Measurements from ENCODE around the gene ATG12.

The ATG12 gene

DNA sequence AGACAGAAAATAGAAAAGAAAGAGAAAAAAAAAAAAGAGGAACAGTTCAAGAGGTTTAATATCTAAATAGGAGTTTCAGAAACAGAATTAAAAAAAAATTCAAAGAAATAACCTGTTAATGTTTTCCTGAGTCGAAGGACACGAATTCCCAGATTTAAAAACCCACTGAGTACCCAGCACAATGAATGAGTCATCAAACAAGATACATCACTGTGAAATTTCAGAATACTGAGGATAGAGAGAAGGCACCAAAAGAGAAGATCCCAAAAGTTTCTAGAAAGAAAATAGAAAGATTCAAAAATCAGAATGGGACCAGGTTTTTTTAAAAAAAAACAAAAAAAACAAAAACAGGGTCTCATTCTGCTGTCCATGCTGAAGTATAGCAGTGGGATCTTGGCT, 33.7 kb downstream of the ATG12 start:
- no peak for DNase-seq (ENCODE audit: low read depth in 3 of 3)

DNA sequence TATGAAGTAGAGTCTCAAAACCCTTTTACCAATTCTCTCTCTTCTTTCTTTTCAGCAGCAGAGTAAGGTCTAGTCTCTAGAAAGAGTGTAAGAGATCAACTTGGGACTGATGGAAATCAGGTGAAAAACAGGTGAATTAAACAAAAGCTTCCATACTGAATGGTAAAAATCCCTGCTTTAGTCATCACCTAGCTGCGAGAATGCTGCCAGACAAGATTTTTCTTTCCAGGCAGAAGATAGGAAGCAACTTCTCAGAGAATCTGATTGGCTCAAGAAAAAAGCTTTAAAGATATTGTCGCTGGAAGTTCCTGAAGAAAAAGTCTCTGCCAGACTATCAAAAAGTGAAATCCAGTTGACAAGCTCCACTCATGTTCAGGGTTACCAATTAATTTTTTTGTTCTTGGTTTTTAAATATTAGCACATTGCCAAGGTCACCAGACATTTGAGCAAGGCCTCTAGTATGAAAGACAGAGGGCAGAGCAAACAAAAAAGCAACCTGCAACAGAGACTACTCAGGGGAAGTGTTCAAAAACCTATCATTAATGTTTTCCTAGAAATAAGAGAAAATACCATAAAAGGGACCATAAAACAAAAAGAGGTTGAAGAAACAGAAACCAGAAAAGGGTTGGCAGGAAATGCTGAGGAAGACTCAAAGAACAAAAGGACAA, 34.2 kb downstream of the ATG12 start:
- DNase-seq (ENCODE audit: low read depth in 3 of 3), result no peak

DNA sequence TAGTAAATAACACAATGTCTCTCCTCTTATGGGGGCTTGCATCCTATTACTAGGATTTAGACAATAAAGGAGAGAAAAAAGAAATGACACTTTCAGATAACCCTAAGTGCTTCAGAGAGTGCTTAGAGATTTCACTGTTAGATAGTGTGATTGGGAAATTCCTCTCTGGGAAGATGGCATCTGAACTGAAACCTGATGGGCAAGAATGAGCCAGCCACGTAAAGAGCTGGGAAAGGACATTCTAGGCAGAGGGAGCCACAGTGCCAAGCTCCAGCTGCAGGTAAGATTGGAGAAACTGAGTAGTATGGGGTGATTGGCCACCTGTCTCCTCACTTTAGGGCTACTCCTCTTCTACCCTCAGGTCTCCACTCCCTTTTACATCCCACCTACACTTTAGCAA, 39.4 kb downstream of the ATG12 start:
- no peak for DNase-seq (ENCODE audit: low read depth in 3 of 3)

DNA sequence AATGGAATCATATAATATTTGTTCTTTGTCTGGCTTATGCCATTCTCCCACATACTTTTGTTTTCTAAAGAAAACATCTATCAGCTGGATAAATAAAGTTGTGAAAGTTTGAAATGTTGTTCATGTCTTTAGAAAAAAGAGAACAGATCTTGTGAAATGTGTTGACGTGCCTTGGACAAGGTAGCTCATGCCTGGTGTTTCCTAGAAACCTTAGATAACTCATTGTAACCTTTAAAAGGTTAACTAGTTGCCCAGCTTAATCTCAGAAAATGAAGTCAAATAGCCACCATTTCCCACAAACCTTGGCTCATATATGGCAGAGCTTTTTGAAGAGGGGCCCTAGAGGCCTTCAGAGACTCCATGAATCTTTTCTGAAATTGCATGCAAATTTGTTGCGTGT, 40.2 kb downstream of the ATG12 start:
- DNase-seq (ENCODE audit: low read depth in 3 of 3), result no peak

DNA sequence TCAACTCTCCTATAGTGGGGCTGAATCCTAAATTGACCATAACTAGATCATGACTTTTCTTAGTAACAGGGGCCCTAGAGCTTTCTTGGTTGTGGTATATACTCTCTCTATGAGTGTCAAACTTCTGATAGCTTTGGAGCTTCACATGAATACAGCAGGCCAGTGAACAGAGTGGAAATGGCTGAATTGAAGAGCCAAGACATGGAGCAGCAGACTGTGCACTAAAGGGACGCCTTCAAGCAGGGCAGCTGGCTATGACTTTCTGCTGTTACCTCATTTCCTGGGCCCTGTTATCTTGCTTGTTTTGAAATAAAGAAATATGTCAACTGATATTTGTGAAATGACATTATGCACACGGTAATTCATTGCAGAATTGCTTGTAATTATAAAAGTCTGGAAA, 41.3 kb downstream of the ATG12 start:
- no peak for DNase-seq (ENCODE audit: low read depth in 3 of 3)

DNA sequence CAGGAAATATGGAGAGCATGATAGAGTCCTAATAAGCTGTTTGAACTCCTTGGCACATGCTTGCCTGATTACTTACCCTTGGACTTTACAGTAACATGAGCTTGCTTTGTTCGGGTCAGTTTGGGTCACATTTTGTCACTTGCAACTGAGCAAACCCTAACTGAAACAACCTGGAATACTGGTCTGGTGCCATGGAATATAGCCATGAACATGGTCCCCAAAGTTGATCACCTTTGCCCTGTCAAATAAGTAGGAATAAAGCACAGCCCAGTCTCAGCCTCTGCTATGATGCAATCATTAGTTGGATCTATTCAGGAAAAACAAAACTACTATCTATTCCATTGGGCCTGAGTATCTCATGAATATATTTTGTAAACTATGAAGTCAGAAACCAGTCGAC, 43.1 kb downstream of the ATG12 start:
- no peak for DNase-seq (ENCODE audit: low read depth in 3 of 3)

DNA sequence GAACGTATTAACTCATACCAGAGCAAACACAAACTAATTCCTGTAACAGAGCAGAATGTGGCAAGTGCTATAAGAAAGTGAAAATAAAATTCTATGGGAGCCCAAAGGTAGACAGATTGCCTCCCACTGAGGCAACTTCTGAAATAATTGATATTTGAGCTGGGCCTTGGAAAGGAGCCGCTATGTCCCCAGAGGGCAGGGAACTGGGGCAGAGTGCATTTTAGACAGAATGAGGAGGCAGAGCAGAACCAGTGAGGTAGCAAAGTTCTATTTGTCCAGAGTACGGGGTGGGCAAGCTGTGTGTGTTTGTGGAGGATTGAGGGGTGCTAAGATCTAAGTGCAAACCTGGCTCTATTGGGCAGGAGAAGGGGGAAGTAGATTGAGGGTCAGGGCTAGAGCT, 44.7 kb downstream of the ATG12 start:
- no peak for DNase-seq (ENCODE audit: low read depth in 3 of 3)

DNA sequence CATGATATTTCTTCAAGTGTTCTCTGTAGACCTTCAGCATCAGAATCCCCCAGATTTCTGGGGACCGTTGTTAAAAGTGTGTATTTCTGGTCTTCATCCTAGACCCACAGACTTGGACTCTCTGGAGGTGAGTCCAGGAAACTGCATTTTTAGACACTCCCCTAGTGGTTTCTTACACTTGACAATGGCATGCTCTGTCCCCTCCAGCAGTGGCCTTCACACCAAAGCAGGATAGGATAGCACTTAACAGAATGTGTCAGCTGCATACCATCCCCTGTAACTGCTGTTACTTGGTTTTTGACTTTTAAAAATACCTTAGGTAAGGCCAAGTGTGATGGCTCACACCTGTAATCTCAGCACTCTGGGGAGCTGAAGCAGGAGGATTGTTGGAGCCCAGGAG, 45.7 kb downstream of the ATG12 start:
- no peak for DNase-seq (ENCODE audit: low read depth in 3 of 3)

DNA sequence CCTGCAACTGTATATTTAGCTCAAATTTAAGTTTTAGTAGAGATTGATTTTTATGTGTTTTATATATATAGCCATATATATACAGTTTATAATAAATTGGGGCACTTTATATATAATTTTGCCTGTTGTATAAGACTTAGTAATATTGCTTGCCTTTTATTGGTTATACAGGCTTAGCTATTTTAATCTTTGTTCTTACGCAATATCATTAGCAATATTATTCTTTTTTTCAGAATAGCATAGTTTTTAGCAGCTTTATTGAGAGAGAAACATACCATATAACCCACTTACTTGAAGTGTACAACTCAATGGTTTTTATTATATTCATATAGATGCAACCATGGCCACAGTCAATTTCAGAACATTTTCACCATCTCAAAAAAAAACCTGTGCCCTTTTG, 52.9 kb downstream of the ATG12 start:
- DNase-seq (ENCODE audit: low read depth in 3 of 3), result no peak

DNA sequence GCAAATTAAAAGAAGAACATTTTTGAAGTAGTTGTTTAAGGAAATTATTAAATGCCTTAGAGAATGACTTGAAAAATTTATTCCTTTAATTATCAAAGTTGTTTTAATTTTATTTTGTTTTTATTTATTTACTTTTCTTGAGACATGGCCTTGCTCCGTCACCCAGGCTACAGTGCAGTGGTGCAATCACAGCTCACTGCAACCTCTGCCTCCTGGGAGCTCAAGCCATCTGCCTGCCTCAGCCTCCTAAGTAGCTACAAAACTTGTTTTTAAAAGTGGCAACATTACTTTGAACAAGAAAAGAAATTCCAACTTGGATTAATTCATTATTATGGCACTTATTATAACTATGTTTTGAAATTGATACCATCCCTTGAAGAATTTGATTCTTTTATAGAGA, 53.9 kb downstream of the ATG12 start:
- DNase-seq (ENCODE audit: low read depth in 3 of 3), result no peak

DNA sequence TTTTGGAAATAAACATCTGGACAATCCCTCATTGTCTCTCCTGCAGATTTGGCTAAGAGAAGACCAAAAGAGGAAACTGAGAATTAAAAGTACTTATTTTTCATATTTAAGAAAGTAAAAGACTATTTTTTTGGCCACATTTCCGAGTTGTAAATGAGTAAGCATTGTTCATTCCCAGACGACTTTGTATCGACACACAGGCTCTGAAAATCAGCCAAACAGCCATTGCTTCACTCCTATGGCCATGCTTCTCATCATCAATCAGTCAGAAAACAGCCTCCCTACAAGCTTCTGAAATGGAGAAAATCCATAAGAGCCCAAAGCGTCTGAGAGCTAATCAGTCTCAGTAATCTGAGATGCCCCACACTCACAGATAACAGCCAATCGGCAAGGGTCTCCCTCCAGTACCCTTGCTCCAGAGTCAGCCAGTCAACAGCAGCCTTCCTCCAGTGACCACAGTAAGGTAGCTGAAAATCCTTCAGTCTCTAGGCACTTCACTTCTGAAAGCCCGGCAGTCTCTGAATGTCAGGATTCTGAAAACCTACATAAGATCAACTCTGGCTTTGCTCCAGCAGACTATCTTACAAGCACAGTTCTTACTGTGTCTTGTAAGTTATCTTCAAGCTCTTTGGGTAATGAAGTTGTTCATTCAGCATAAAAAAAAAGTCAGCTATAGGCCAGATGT, 55.8 kb downstream of the ATG12 start:
- DNase-seq (ENCODE audit: low read depth in 3 of 3), result no peak

DNA sequence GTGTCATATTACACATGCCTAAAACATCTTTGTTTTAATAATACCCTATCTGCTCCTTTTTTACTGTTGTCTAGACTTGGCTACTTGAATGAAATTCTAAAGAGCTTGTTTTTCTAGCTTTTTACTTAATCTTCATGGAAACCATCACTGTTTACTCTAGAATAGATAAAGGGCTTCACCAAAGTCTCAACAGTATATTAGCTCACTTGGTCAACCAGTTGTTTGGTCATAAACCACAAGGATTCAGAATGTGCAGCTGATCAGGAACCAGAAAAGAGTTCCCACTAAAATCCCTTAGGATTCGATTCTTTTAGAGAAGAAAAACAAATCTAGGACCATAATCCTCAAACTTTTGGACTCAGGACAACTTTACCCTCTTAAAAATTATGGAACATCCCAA, 62.9 kb downstream of the ATG12 start:
- DNase-seq (ENCODE audit: low read depth in 3 of 3), result no peak
